SH-SY5Y (cell line): ENCODE results near the gene TRPM3.

Source experiments
- GATA2 ChIP-seq: IDR thresholded peaks from 2 replicates; pipeline ENCODE4 v1.6.1; 2011; ENCODE audit warnings: mild to moderate bottlenecking, low read depth, low read length
- GATA3 ChIP-seq: IDR thresholded peaks from 2 replicates; pipeline ENCODE4 v1.6.1; 2011; ENCODE audit warnings: low read depth, mild to moderate bottlenecking, low read length, moderate library complexity

- no peak for TF ChIP-seq GATA3
- no peak for TF ChIP-seq GATA2
Measured at GRCh38 chr9:70553707-70554673, 567.4 kb downstream of the TRPM3 start.
